NCI-H82 (cell line): Measurements from ENCODE around the gene LMAN2.

Experiments
- DNase-seq: peaks from one replicate; lab custom pipeline; 2025; lab: John Stamatoyannopoulos, UW

LMAN2 gene, protein sequence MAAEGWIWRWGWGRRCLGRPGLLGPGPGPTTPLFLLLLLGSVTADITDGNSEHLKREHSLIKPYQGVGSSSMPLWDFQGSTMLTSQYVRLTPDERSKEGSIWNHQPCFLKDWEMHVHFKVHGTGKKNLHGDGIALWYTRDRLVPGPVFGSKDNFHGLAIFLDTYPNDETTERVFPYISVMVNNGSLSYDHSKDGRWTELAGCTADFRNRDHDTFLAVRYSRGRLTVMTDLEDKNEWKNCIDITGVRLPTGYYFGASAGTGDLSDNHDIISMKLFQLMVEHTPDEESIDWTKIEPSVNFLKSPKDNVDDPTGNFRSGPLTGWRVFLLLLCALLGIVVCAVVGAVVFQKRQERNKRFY

DNA sequence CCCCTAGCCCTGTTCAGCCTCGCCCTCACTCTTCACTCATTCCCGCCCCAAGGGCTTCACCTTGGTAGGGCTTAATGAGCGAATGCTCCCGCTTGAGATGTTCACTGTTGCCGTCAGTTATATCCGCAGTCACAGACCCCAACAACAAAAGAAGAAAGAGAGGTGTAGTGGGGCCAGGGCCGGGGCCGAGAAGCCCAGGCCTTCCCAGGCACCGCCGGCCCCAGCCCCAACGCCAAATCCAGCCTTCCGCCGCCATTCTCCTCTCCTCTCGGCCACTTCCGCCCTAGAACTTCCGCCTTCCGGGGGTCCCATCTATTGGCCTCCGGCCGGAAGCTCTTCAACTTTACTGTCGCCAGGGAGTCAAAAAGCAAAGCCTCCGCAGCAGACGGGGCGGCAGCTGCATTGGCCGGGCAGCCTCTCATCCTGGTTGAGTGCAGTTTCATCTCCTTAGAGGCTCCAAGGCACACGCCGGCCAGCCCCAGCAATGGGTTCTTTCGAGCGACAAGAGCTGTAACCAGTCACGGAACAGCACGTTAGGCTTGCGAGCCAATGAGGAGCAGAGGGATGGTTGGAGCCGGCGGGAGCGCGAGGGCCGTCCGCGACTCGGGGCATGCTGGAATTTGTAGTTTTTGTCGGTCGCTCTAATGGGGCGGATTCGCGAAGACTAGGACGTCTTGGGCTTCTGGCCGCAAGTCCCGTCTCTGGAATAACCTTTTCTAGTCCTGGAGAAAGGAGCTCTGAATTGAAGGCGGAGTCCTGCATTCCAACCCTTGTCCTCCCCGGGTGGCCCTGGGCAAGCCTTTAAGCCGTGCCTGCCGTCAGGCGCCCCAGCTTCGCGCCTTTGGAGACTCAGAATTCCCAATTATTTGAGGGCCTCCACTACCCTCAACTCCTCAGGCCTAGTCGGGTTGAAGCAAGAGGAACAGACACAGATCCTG is at the start of gene LMAN2:
Gene LMAN2, minus strand, starts transcription at position 277 of the 938 bp plus-strand sequence. Its CDS starts 21 bp downstream, at position 256.
- peak; percentile 97 for DNase-seq

GRCh38 chr5:177399997-177400868 is 48.8 kb upstream of the LMAN2 start, which contains the start of gene PFN3:
PFN3 (minus strand) TSS chr5:177400661; CDS start chr5:177400576, 85 bp downstream.
- no peak for DNase-seq

DNA sequence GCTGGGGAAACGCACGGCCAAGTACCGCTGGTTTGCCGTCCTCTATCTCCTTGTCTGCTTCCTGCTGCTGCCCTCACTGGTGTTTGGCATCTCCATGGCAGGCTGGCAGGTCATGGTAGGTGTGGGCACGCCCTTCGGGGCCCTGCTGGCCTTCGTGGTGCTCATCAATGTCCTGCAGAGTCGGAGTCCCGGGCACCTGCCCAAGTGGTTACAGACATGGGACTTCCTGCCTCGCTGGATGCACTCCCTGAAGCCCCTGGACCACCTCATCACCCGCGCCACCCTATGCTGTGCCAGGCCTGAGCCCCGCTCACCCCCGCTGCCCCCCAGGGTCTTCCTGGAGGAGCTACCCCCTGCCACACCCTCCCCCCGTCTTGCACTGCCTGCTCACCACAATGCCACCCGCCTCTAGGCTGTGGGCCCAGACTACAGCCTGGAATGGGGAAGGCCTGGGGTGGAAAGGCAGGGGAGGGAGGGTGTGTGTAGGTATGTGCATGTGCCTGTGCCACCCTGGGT is 46.5 kb upstream of the LMAN2 start:
- no peak for DNase-seq

DNA sequence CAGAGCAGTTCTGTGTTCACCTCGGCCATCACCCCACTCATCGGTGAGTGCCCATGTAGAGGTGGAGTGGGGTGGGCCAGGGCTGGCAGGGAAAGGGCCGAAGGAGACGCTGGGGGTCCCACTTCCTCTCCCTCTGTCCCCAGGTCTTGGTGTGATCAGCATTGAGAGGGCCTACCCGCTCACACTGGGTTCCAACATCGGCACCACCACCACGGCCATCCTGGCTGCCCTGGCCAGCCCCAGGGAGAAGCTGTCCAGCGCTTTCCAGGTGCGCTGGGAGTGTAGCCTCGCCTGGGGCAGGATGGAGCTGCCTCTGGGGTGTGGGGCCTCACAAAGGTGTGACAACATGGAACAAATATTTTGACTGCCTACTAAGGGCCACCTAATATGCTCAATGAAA is 45.3 kb upstream of the LMAN2 start:
- no peak for DNase-seq

DNA sequence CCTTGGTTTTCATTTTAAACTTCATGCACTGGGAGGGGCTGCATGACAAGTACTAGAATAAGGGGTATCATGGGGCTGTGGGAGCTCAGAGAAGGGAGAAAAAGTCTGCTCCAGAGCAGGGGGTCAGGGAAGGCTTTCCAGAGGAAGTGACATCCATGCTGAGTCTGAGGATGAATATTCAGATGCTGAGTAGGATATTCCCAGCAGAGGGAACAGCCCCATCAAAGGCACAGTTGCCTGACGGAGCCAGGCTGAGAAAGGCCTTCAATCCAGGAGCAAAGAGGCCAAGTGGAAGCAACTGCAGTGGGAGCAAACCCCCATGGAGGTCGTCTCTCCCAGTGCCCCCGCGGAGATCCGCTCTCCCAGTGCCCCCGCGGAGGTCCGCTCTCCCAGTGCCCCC is 44.6 kb upstream of the LMAN2 start:
- DNase-seq = no peak

DNA sequence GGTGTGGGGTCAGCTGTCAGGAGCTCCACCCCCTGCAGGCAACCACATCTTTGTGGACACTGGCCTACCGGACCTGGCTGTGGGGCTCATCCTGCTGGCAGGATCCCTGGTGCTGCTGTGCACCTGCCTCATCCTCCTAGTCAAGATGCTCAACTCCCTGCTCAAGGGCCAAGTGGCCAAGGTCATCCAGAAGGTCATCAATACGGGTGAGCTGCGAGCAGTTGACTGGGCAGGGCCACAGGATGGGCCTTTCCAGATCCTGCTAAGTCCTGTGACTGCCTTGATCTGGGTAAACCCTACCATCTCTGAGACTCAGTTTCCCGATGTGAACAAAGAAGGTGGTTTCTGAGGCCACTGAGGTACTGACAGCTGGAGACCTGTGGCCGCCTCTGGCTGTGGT is 42.5 kb upstream of the LMAN2 start:
- DNase-seq = no peak

DNA sequence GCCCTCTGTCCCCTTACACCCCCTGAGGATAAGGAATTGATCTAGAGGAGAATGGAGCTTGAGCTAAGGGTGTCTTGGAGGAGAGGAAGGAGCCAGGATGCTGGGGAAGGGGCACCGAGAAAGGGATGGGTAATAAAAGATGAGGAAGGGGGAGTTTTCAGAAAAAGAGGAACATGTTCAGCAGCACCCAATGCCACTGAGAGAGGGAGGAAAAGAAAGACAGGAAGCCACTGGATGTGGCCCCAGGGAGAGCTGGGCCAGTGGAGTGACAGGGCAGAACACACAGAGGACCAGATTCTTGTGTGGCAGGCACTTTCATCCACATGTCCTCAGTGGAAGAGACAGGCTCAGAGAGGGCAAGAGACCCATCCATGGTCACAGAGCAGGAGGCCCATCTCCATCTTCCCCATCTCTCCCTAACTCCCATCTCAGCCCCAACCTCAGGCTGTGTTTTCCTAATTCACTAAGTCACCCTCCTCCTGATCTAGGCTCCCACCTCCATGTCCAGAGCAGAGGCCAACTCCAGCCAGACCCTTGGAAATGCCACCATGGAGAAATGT is 41.8 kb upstream of the LMAN2 start:
- DNase-seq = no peak

GRCh38 chr5:177392765-177393164 is 41.3 kb upstream of the LMAN2 start:
- DNase-seq = no peak

GRCh38 chr5:177390363-177391300 is 39.2 kb upstream of the LMAN2 start:
- peak; percentile 89 for DNase-seq

DNA sequence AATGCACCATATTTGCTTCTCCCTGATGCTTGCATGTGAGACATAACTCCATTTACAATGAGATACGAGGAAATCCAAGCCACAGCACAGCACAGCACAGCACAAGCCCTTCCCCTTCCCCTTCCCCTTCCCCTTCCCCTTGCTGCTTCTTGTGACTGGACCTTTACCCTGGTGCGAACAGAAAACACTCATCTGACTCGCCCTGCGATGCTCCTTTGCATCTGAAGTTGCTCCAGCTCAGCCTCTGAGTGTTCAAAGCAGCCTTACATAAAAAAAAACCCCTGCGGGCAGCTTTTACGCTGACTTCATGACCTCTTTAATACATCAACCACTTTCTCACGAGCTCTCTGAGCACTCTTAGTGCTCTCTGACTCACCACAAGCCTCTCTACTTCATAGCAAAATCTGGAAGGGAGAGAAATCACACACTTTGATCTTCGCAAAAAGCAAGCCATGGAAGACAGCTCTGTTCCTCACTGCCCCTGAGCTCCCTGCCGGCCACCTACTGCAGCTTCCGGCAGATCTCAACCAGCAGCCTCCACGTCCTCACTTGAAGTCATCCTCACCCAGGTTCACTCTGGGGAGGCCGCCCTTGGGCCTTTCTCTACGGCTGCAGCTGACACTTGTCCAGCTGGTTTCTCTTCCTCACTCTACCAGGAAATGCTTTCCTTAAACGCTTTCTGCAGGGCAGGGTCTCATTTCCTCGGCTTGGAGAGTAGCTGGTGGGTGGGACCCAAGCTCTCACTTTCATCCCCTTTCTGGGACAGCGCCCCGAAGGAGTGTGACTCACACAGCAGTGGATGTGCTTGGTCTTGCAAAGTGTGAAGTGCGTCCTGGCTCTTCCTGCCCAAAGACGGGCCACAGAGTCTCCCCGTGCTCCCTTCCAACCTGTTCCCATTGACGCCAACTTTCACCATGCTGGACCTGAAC is 38.0 kb upstream of the LMAN2 start:
- no peak for DNase-seq

GRCh38 chr5:177388521-177389052 is 37.1 kb upstream of the LMAN2 start:
- DNase-seq = no peak

DNA sequence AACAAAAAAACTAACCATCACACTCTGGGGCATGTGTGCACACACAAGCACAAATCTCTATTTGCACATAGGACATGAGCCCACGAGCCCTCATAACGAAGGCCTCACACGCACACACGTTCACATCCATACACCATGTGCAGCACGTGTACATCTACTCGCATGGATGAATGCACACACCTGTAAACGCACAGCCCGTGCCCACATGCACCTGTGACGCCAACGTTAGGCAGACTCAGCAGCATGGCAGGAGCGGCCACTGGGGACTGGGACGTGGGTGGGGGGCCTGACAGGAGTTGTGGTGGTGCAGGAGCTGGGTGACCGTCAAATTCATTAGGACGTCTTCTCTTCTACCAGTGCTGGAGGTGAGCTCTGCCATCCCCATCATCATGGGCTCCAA is 35.9 kb upstream of the LMAN2 start:
- DNase-seq = no peak

- DNase-seq = peak; percentile 54
Observed at GRCh38 chr5:177386542-177386941, 35.1 kb upstream of the LMAN2 start.

DNA sequence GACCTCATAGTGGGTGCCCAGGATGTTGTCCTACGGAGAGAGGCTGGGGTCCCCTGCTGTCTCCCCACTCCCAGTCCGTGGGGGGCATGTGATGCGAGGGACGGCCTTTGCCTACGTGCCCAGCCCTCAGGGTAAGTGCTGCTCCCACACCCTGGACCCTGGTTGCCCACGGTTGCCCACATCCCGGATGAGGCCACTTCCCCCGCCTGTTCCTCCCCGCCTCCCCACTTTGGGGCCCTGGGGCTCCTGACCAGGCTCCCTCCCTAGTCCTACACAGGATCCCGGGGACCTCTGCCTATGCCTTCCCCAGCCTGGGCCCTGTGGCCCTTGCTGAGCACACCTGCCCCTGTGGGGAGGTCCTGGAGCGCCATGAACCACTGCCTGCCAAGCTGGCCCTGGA is 34.3 kb upstream of the LMAN2 start:
- no peak for DNase-seq

- no peak for DNase-seq
Observed at GRCh38 chr5:177384134-177384533, 32.7 kb upstream of the LMAN2 start, which contains the start of gene SLC34A1. SLC34A1 (plus strand) TSS chr5:177384434; CDS start chr5:177385742, 1,308 bp downstream.

DNA sequence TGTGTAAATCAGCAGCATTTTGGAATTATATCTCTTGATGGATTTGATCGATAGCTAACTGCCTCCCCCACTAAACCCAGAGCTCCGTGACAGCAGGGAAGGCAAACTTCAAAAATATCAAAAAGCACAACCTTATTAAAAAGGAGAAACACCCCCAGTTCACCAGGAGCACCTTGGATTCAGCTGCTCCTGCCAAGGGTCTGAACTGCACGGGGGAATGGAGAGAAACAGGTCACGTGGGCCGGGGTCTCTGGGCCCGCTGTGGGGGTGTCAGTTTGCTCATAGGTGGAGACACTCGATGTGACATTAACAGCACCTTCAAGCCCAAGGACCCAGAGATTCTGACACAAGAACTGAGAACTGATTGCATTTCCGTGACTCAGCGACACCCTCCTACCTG is 31.7 kb upstream of the LMAN2 start:
- DNase-seq = no peak

DNA sequence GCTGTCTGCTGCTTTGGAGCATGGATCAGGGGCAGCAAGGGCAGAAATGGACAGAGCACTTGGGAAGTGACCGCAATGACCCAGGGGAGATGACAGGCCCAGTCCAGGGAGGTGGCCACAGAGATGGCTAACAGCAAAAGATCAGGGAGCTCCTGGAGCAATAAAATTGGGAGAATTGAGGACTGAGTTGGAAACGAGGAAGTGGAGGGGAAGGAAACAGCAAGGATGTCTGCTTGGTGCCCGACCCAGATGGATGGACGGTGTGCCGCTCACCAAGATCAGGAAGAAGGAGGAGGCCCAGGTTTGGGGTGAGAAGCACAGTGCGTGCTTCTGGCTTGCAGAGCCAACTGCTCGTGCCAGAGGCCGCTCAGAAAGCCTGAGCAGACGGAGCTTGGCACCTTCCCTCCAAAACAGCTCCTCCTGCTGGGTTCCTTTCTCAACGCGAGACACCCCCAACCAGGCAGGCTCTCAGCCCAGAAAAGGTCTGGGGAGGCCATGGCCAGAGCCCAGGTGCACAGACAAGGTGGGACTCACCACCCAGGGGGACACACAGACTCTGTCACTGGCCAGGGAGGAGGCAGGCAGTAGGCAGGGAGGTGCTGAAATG is 31.1 kb upstream of the LMAN2 start:
- DNase-seq = peak; percentile 29

DNA sequence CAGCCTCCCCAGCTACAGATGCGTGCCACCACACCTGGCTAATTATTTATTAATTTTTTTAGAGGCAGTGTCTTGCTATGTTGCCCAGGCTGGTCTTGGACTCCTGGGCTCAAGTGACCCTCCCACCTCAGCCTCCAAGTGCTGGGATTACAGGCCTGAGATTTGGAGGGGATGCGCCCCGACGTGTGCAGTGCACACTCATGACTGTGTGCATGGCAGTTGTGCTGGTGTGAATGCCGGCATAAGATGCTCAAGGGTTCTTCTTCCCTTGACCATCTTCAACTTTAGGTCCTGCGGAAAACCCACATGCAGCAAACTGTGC is 29.3 kb upstream of the LMAN2 start:
- no peak for DNase-seq
